NOMO-1 treated with DMSO at 0.1 percent for 48 hours (cell line): ENCODE results near the gene NPAP1.
"Not testable (repeated sequence)": the region's sequence is repeated elsewhere in the genome, so short reads cannot be mapped to it uniquely, and the experiment has no call there.

Experiments used
- DNase-seq: peaks from one replicate; lab custom pipeline; 2025; ENCODE audit not compliant: unreplicated experiment; lab: John Stamatoyannopoulos, UW

The NPAP1 gene, protein sequence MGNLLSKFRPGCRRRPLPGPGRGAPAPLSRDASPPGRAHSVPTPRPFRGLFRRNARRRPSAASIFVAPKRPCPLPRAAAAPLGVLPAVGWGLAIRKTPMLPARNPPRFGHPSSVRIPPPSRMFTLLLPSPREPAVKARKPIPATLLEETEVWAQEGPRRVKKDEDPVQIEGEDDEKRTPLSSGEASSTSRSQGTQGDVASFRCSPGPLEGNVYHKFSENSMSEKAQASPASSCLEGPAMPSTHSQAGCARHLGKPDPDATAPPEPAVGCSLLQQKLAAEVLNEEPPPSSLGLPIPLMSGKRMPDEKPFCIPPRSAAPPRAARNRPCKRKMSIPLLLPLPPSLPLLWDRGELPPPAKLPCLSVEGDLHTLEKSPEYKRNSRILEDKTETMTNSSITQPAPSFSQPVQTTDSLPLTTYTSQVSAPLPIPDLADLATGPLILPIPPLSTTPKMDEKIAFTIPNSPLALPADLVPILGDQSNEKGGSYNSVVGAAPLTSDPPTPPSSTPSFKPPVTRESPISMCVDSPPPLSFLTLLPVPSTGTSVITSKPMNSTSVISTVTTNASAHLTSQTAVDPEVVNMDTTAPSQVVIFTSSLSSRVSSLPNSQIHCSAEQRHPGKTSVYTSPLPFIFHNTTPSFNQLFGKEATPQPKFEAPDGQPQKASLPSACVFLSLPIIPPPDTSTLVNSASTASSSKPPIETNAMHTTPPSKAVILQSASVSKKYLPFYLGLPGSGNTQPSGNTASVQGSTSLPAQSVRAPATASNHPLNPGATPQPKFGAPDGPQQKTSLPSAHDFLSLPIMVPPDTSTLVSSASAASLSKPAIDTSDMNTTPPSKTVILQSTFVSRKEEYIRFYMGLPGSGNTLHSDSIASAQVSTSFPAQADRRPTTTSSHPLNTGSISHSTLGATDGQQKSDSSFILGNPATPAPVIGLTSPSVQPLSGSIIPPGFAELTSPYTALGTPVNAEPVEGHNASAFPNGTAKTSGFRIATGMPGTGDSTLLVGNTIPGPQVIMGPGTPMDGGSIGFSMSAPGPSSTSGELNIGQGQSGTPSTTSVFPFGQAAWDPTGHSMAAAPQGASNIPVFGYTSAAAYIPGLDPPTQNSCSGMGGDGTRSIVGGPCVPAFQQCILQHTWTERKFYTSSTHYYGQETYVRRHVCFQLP

DNA sequence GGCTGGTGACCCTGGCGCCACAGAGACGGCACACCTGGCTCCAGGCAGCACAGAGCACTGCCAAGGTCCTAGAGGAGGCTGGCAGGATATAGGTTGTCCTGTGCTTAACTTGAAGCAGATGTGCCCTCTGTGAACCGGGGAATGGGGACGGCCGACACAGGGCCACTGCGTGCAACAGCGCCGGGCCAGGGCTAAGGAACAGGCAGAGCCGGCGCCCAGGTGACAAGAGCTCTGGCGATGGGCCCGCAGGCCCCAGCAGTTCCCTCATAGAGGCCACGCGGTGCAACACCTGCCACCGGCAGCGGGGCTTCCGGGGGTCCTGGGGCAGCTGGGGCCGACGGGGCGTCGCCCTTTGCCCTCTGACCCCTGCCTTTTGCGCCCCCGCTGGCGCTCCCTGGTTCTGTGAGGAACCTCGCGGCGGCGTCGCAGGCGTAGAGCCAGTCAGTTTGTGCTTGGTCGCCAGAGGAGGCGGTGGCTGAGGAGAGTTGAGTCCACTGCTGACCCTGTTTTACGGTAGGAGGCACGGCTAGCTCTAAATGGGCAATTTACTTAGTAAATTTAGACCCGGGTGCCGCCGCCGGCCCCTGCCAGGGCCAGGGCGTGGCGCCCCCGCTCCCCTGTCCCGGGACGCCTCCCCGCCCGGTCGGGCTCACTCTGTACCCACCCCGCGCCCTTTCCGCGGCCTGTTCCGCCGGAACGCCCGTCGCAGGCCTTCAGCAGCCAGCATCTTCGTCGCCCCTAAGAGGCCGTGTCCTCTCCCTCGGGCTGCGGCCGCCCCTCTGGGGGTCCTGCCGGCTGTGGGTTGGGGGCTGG is at the start of gene NPAP1:
NPAP1 (plus strand) TSS at position 444 of the 813 bp plus-strand sequence; CDS start at position 537, 93 bp downstream.
- DNase-seq, result no peak

DNA sequence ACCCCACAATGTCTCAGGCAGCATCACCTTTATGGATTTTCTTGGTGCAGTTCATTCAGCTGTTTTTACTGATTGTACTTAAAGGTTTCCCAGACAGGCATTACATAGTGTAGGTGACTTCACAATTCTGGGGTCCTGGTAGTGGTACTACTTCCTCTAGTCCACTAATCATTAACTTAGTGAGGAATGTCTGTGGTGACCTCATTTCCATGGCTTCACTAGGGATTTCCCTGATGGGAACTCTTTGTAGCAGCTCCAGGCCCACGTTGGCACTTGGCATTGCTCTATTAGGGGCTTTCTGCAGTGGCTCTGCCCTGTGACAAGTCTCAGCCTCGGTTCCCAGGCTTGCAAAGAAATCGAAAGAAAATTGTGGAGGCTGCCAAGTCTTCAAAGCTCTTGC is 48.1 kb upstream of the NPAP1 start:
- no peak for DNase-seq

DNA sequence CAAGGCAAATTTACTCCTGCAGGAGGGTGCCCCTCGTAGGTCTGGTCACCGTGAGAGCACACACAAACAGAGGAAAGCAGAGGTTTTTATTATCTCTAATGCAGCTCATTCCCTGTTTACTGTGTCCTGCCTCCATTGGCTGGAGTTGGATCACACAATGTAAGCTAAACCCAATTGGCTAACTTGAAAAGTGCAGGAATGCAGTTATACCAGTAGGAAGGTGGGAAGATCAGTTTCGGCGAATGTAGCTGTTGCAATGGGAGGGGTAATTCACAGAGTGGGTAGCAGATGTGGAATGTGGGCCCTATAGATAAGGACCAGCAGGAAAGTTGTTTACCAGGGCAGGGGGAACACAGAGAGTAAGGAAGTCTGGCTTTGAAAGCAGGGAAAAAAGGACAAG is 42.5 kb upstream of the NPAP1 start:
- DNase-seq, result no peak

DNA sequence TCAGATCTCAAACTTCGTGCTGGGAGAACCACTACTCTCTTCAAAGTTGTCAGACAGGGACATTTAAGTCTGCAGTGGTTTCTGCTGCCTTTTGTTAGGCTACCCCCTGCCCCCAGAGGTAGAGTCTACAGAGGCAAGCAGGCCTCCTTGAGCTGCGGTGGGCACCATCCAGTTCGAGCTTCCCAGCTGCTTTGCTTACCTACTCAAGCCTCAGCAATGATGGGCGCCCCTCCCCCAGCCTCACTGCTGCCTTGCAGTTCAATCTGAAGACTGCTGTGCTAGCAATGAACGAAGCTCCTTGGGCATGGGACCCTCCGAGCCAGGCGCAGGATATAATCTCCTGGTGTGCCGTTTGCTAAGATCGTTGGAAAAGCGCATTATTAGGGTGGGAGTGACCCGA is 36.2 kb upstream of the NPAP1 start:
- not testable (repeated sequence) for DNase-seq

DNA sequence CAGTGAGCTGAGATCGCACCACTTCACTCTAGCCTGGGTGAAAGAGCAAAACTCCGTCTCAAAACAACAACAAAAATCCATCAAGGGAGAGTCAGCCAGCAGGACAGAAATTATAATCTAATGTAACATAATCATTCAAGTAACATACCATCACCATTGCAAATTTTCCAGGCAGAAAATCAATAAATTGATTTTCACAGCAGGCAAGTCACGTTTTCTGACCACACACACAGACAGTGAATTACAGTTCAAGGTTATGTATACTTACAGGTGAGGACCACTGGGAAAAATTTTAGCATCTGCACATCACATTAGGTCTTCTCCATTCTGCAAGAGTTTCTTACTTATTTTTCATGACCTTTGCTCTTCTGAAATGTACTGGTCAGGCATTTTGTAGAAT is 29.9 kb upstream of the NPAP1 start:
- DNase-seq, result no peak

DNA sequence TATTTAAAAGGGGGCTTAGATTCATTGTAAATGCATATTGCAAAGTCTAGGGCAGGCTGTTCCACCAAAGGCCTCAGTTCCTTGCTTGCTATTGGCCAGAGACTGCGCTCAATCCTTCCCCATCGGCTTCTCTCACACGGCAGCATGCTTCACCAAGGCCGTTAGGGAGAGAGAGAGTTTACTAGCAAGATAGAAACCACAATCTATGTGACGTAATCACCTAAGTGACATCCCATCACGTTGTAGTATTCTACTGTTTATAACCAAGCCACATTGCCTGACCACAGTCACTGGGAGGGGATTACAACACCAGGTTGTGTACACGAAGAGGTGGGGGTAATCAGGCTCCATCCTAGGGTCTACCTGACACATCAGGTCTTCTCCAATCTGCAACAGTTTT is 16.0 kb upstream of the NPAP1 start:
- no peak for DNase-seq

DNA sequence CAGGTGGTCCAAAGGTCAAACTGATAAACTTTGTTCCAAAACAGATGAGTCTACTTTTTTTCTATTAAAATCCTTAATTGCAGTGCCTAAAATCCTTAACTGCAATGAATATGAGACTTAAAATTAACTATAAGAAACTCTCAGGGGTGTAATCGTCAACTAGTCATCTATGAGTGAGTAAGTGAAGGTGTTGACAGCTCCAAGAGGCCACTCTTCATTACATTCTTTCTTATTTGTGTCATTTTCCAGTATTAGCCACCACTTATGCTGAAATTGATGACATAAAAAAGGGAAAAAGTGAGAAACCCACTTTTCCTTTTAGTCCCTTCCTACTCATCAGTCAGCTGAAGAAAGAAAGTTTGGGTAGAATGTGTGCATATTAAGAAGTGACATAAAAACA is 12.6 kb upstream of the NPAP1 start:
- DNase-seq, result no peak

DNA sequence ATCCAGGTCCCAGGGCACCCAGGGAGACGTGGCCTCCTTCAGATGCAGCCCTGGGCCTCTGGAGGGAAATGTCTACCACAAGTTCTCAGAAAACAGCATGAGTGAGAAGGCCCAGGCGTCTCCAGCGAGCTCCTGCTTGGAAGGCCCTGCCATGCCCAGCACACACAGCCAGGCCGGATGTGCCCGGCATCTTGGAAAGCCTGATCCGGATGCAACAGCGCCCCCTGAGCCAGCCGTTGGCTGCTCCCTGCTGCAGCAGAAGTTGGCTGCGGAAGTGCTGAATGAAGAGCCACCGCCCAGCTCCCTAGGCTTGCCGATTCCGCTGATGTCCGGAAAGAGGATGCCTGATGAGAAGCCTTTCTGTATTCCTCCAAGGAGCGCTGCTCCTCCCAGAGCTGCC is 856 bp downstream of the NPAP1 start:
- no peak for DNase-seq

DNA sequence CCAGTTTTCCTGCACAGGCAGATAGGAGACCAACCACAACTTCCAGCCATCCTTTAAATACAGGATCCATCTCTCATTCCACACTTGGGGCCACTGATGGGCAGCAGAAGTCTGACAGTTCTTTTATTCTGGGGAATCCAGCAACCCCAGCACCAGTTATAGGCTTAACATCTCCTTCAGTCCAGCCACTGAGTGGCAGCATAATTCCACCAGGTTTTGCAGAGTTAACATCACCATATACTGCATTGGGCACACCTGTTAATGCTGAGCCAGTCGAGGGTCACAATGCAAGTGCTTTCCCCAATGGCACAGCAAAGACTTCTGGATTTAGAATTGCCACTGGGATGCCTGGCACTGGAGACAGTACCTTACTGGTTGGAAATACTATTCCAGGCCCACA is 2.9 kb downstream of the NPAP1 start:
- DNase-seq, result no peak

DNA sequence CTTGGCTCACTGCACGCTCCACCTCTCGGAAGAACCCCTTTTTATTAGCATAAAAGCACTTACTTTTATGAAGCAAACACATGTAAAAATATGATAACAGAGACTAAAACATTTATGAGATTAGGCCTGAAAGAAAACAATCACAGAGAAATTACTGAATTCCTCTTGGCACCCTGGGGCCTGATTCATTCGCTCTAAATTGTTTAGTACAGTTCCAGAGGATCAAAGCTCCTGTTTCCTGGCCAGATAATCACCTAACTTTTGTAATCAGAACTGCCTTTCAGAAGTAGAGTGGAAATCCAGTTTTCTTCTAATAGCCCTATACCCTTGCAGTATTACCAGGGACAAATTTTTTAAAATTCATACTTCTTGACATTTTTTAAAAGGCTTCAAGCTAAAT is 6.4 kb downstream of the NPAP1 start:
- DNase-seq, result no peak

DNA sequence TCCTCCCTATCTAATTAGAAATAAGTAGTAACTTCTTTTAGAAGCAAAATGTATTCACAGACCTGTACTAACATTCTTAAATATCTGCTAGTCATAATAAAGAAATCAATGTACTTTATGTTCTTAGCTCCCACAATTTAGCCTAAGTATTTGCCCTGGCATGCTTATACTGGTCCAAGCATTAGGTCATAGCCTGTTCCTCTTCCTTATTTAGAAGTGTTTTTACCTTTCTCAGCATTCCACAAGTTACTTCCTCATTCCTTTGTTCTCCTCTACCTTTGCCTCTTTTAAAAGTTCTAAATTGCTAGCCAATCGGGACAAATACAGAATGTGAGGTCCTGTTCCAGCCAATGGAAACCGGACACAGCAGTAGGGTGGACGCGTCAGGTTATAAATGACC is 7.3 kb downstream of the NPAP1 start:
- DNase-seq, result not testable (repeated sequence)

DNA sequence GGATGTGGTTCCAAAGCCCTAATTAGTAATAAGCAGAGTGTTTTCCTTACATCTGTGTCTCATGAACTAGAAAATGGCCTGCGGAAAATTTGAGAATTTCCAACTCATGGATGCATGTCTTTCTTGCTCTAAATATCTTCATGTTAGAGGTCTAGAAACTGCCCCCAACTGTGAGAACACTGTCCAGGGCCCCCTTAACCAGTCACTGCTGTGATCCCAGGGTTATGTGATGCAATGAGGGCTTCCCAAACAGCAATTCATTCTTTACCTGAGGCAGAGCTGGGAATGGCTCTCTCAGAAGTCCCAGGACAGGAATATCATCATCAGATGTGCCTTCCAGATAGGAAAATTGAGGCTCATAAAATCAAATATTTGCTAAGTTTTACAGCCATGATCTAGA is 8.2 kb downstream of the NPAP1 start:
- DNase-seq, result no peak

DNA sequence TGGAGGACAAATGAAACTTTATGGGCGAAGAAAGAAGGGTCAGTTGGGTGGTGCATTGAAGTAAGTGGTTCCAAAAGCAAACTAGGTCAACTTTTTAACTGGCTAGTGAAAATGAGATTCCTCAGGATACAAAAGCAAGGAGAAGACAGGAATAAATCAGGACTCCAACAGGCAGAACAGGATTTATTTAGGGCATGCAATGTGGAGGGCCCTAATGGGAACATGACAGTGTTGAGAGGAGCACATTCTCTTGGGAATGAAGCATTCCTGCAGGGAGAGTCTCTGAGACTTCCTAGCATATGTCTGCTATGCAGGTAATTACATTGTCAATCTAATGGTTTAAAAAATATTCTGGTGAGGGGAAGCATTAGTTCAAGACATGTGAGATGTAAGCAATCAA is 8.7 kb downstream of the NPAP1 start:
- DNase-seq, result no peak

DNA sequence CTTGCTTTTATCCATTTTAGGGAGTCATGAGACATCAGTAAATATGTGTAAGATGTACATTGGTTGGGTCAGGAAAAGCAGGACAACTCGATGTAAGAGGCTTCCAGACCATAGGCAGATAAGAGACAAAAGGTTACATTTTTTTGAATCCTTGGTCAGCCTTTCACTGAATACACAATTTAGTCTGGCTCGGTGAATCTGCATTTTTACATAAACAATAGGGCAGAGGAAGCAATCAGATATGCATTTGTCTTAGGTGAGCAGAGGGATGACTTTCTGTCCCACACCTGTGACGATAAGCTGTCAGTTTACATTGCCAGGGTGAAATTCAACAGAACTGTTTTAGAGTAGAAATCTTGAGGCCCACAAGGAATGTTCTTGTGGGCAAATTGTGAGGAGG is 20.6 kb downstream of the NPAP1 start:
- DNase-seq, result no peak

DNA sequence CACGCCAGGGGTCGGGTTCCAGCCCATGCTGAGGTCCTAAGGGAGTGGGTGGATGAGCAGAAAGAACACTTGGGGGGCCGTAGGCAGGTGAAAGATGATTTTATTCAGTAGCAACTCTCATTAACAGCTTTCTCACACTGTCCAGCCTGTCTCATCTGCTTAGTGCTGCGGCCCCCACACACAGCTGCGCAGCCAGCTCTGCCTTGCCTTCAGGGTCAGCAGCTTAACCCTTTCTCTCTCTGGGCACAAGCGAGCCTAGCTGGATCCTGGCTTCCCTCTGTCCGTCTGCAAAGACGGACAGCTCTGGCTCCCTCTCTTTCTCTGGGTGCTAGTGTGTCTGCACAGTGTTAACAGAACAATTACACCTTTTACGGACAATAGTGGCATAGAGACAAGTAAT is 21.3 kb downstream of the NPAP1 start:
- no peak for DNase-seq

DNA sequence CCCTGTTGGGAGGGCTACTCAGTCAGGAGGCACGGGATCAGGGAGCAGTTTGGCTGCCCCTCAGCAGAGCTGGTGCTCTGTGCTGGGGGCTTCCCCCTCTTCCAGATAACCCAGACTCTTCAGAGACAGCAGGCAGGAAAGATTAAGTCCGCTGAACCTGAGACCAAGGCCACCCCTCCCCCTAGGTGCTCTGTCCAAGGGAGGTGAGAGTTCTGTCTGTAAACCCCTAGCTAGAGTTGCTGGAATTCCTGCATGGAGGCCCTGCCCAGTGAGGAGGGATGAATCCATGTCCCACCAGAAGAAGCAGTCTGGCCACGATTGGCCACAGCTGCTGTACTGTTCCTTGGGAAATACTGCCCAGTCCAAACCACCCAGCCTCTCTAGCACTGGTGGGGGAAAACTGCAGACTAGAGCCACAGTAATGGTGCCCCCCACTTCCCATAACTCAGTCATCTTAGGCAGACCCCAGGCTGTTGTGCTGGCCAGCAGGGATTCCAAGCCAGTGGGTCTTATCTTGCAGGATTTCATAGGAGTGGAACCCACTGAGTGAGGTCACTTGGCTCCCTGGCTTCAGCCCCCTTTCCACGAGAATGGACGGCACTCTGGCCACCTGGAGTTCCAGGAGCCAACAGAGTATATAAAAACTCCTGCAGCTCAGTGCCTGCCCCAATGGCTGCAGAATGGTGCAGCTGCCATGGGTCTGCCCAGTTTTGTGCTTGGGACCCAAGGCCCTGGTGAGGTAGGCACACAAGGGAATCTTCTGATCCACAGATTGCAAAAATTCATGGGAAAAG is 42.9 kb downstream of the NPAP1 start:
- DNase-seq, result no peak

DNA sequence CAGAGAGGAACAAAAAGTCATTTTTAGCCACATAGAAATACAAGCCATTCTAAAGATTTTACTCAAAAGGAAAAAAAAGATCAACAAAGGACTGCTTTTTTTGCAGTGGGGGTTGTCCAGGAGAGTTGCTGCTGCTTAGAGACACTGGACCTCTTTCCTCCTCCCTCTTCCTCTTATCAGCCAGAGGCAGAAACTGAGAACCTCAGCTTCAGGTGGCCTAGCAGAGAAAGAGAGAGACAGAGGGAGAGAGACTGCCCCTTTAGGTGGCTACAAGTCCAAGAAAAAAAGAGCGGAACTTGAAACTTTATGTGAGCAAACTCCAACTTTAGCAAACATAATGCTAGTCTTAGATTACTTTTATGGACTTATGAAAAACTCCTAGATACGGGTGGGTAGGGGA is 54.2 kb downstream of the NPAP1 start:
- DNase-seq, result no peak
